Neural cell (in vitro differentiated cells): ENCODE measurements around the gene HHIPL1.

ENCODE experiments used
- CTCF ChIP-seq: fragments of 450-650 bp; IDR thresholded peaks from 2 replicates; pipeline ENCODE4 v1.5.1; 2014; ENCODE audit warnings: antibody characterized with exemption, mild to moderate bottlenecking, moderate library complexity; ENCODE audit not compliant: poor library complexity, severe bottlenecking
- EZH2 ChIP-seq: fragments of 200-600, 300-800 bp; shearing (Covaris generic), sonication (generic); IDR thresholded peaks from 2 replicates; pipeline ENCODE4 v1.6.1; 2014; ENCODE audit warnings: antibody characterized with exemption, low read length, borderline replicate concordance, mild to moderate bottlenecking; ENCODE audit not compliant: insufficient read depth, poor library complexity, severe bottlenecking

- TF ChIP-seq CTCF (no peak), EZH2 (no peak)
These were observed 4.7 kb downstream of the HHIPL1 start for GRCh38 chr14:99649643-99650042.
